Urinary bladder (tissue), 4 donors: ENCODE data around the gene SETD3. TPM values are rescaled to one million over a fixed set of nuclear protein-coding genes. Genes with fewer than 3 reads are reported as not detected.

Experiments
- DNase-seq: peaks from one replicate; pipeline ENCODE4 v3.0.0-alpha.2; 2015; ENCODE audit errors: extremely low spot score
- H3K27ac ChIP-seq: one replicate; pipeline ENCODE4 v1.5.1; 2013; ENCODE audit warnings: low read depth, mild to moderate bottlenecking, moderate library complexity
- H3K36me3 ChIP-seq: one replicate; pipeline ENCODE4 v1.6.1; 2013; ENCODE audit warnings: mild to moderate bottlenecking, moderate library complexity; ENCODE audit not compliant: insufficient read depth
- H3K4me1 ChIP-seq: one replicate; pipeline ENCODE4 v1.6.1; 2013; ENCODE audit warnings: mild to moderate bottlenecking, moderate library complexity; ENCODE audit not compliant: insufficient read depth
- H3K4me3 ChIP-seq: one replicate; pipeline ENCODE4 v1.5.1; 2013; ENCODE audit warnings: low read depth, low read length
- WGBS: extraction: QIAGEN DNeasy Blood & Tissue Kit; methylation state at CpG from one replicate; pipeline ENCODE4 v1.1.7; 2013; 5-methylcytosine and 5-hydroxymethylcytosine counted together
- polyA plus RNA-seq: library from polyadenylated mRNA; stranded (reverse); fragments of 200-250 nt; gene quantifications from one replicate; pipeline ENCODE4 v1.2.3, GENCODE V29; 2013
- total RNA-seq: library from RNA; depleted of rRNA; stranded (reverse); fragments of >200 nt; gene quantifications from one replicate; pipeline ENCODE4 v1.2.3, GENCODE V29; 2014
- donor health status: healthy with polysubstance abuse.
- donor health status: healthy.

Gene SETD3
- total and polyA plus RNA-seq, 2 donors = 68.6 to 72.1 TPM

DNA sequence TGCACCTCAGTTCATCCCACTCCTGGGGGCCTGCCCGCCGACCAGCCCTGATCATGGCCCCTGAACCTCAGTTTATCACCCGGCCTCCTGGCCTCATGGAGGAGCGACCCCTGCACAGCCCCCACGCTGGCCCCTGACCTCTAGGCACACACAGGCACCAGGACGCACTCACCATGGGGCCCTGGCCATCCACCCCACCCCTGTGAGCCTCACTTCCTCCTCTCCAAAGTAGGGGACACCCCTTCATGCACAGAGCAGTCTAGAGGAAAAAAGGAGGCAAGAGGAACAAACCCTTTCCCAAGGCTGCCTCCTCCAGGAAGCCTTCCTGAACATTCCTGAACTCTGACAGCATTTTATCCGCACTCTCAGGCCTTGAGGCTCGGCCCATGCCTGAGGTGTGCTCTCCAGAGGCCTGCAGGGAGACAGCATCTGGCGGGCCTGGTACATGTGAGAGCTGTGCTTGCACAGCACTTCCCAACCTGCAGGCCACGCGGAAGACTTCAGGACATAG lies 40.0 kb upstream of the SETD3 start:
- DNase-seq = no peak
- H3K4me1 ChIP-seq = no peaks in the 10 kb centered on the region
- 92% methylated on average over 11 of the region's 11 CpGs for WGBS
- H3K36me3 ChIP-seq = no peaks in the 10 kb centered on the region
- H3K27ac ChIP-seq = no peak overlapping the region
- no peak overlapping the region for H3K4me3 ChIP-seq

DNA sequence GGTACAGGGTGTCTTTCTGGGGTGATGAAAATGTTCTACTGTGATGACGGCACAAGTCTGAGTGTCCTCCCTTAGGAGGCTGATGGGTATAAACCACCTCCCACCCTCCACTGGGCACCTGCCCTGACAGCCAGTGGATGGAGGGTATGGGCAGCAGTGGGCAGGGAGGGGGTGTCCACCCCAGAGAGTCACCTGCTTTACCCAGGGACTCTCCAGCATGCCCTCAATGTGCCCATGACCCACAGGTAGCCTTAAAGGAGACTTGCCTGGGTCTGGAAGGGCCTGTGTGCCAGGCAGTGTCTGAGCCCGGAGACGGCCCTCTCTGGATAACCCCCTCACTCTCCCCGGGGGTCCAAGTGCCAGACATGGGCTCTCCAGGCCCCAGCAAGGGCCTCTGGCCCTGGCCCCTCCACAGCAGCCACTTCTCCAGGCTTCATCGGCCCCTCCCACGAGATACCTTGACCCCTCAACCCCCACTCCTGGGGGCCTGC lies 39.3 kb upstream of the SETD3 start:
- DNase-seq = no peak
- Histone ChIP-seq H3K4me1 (no peaks in the 10 kb centered on the region), H3K4me3 (no peak overlapping the region)

DNA sequence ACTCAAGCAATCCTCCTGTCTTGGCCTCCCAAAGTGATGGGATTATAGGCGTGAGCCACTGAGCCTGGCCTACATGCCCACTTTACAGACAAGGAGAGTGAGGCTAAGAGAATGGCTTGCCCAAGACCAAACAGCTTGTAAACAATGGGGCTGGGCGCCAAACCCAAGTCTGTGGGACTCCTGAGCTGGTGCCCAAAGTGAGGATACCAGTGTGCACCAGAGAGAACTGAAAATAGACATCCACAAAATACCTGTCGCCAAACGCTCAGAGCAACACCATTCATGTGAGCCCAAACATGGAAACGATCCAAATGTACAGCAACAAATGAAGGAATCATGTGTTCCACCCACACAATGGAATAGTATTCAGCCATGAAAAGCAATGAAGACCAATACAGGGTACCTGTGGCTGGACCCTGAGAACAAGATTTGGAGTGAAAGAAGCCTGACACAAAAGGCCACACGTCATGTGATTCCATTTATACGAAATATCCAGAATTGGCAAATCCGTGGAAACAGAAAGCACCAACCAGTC lies 38.8 kb upstream of the SETD3 start:
- no peak overlapping the region for H3K4me3 ChIP-seq
- no peaks in the 10 kb centered on the region for H3K36me3 ChIP-seq
- WGBS = 95% methylated on average over 8 of the region's 8 CpGs
- H3K4me1 ChIP-seq = no peaks in the 10 kb centered on the region
- no peak for DNase-seq
- H3K27ac ChIP-seq = no peak overlapping the region

More for the DNA sequence above, 39.3 kb upstream of the SETD3 start:
- WGBS = 90% methylated on average over 6 of the region's 6 CpGs
- no peaks in the 10 kb centered on the region for H3K36me3 ChIP-seq
- no peak overlapping the region for H3K27ac ChIP-seq

DNA sequence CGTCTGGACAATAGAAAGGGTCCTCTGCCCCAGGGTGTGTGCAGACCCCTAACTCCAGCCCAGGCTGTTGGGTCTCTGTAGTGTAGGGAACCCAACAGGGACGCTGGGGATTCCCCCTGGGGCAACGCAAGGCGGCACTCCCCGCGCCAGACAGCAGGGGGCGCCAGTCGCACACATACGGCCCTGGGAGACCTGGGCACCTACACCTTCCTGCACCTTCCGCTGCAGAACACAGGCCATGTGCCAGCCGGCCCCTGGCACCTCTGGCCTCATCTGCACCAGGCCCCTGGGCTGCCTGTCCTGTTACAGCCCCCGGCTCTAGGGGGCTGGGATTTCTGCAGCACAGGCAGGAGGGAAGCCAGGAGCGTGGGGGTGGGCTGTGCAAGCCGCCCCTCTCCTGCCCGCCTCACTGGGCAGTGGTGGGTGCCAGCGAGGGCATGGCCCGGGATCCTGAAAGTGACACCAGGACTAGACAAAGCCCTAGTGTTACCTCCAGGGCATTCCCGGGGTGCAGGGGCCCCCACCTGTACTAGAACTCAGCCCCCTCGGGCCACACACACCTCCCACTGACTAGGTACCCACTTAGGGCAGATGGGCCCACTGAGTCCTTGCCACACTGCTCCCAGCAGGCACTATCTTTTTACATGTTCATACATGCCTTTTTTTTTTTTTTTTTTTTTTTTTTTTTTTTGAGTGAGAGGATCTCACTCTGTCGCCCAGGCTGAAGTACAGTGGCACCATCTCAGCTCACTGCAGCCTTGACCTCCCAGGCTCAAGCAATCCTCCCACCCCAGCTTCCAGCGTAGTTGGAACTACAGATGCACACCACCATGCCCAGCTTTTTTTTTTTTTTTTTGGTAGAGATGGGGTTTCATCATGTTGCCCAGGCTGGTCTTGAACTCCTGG lies 38.0 kb upstream of the SETD3 start:
- no peak overlapping the region for H3K27ac ChIP-seq

DNA sequence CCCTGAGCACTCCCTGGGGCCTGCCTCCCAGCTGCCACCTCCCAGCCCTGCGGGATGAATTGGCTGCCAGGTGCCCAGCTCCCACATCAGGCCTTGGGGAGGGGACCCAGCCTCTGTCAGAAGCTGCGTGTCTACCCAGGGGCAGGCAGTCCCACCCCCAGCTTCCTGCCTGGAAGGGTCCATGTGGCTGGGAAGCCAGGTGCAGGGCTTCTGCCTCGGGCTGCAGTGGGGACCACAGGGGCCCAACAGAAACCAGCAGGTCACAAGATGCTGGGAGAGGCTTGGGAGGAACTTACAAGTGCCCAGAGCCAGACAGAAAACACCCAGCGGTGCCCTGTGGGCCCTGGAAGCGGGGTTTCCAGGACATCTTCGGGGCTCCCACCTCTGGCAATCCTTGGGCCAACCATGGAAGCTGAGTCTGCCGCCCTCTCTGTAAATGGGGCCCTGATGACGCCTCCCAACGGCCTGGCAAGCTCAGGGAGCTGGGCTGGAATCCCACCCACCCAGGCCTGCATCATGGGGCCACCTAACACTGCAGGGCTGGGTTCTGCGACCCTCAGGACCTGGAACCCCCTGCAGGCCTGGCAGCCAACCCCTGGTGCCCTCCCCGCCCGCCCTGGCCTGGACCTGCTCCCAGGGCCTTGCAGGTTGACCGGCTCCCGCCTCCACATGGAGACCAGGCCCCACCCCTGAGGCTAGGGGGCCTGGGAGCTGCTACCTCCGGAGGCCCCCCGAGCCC lies 37.2 kb upstream of the SETD3 start:
- Histone ChIP-seq H3K36me3 (no peaks in the 10 kb centered on the region), H3K4me3 (no peak overlapping the region), H3K4me1 (no peaks in the 10 kb centered on the region), H3K27ac (no peak overlapping the region)
- DNase-seq = no peak
- 61% methylated on average over 16 of the region's 16 CpGs for WGBS

More for the DNA sequence above, 38.0 kb upstream of the SETD3 start:
- Histone ChIP-seq H3K4me1 (no peaks in the 10 kb centered on the region), H3K4me3 (no peak overlapping the region), H3K36me3 (no peaks in the 10 kb centered on the region)
- WGBS = 42% methylated on average over 21 of the region's 21 CpGs
- no peak for DNase-seq

DNA sequence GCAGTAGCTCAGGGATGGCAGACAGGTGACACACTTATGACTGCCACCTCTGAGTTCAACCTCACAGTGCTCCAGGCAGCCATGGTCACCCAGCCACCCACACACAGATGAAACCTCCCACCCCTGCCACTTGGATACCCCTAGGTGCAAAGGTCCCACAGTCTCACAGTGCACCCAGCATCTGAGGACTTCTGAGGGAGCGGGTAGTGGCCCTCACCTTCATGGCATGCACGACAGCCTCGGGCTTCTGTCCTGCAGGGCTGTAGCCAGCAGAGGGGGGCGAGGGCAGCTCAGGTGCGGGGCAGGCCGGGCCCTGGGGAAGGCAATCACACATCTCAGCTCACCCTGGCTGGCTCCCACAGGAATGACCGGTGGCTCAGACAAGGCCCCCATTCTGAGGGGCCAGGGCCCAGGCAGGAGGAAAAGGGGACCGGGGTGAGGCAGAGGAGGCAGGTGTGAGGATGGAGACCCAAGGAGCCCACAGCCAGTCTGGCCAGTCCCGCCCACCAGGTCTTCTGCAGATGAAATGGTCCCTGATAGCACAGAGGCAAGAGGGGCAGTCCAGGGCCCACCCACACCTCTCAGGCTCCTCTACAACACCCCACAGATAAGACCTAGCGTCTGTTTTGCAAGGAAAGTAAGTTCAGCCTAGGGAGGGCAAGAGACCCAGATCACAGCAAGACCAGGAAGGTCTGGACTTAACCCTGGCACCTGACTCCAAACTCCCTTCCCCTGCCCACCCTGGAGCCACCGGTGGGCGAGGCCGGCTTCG lies 36.4 kb upstream of the SETD3 start:
- no peak for DNase-seq
- no peaks in the 10 kb centered on the region for H3K36me3 ChIP-seq
- no peak overlapping the region for H3K4me3 ChIP-seq
- no peaks in the 10 kb centered on the region for H3K4me1 ChIP-seq
- H3K27ac ChIP-seq = no peak overlapping the region
- 84% methylated on average over 14 of the region's 14 CpGs for WGBS

DNA sequence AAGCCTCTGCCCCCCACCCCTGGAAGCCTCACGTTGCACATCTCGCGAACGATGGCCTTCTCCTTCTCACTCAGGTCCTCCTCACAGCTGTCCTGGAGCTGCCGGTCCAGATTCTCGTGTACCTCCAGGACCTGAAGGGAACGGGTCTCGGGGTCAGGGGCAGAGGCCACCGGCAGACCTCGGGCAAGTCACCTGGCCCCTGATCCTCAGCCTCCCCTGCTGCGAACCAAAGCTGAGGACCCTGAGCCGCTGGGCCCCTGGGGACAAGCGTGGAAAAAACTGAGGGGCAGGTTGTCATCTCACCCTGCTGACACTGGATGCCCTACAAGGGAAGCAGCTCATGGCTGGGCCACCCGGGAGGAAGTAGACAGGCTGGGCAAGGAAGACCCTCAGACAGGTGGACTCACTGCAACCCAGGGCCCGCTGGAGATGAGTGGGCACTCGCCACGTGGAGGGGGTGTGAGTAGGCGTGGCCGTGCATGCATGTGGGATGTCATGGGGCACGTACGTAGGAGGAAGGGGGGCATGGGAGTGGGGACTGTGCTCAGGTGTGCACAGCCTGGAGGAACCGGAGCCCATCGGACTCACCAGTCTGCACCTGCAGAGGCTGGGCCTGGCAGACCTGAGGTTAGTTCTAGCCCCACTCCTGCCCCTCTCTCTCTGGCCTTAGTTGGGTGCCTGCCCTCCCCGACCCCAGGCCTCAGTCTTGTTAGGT lies 35.7 kb upstream of the SETD3 start:
- H3K4me1 ChIP-seq = no peaks in the 10 kb centered on the region
- DNase-seq = no peak
- 82% methylated on average over 24 of the region's 24 CpGs for WGBS
- no peak overlapping the region for H3K27ac ChIP-seq
- H3K36me3 ChIP-seq = no peaks in the 10 kb centered on the region
- no peak overlapping the region for H3K4me3 ChIP-seq

DNA sequence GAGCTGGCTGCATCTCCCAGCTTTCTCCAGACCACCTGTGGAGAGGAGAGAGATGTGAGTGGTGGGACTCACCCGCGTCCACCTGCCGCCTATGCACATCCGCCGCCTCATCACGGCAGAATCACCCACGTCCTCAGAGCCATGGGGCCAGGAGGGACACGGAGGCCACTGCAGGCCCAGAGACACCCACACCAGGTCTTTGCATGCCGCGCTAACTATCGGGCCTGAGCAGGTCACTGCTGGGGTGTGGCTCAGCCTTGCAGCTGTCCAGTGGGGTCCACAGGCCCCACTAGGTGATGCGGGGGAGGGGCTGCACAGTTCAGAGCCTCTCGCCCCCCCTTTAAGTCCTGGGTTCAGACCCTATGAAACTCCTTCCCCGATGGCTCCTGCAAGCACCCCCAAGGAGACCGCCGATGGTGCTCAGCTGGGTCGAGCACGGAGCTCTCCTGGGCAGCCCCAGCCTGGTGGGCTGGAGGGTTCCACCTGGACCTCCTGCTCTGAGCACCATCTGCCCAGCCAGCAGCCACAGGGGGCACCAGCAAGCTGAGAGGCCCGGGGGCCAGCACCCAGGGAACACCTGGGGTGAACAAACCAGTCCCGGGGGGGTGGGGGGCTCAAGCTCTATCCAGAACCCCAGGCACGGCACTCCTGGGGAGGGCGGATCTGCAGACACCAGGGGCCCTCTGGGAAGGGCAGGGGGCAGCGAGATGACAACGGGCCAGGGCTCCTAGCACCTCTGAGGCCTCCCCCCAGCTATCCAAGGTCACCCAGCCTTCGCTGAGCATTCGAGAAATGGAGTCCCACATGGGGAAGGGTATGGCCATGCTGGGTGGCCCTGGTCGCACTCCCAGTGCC lies 34.9 kb upstream of the SETD3 start:
- Histone ChIP-seq H3K4me1 (no peaks in the 10 kb centered on the region), H3K36me3 (no peaks in the 10 kb centered on the region)
- no peak for DNase-seq

DNA sequence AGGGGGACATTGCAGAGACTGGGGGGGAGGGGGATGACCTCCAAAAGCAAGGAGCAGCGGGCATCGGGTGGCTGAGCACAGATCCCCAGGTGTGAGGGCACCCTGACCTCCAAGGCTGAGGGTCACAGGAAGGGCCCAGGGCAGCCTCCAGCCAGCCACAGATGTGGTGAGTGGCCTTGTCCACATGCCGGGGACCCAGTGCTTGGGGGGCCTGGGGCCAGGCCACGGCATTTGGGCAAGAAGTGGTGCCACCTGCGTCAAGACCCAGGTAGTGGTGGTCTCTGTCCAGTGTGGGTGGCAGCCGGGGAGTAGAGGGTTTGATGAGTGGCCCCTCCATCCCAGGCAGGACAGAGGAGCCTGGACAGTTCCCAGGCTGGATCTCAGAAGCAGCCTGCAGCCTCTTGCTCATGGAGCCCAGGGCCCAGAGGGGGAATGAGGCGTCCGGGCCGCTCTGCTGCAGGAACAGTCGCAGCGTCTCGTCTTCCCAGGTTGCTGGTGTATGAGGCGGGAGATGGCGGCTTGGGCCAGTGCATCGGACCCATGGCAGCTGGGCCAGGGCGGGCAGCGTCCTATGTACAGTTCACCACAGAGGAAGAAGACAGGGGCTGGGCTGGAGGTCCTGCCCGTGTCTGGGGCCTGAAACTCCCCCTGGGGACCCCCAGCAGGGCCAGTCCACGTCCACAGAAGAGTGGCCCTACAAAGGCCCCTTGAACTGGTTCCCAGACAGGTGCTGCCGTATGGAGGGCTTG lies 34.1 kb upstream of the SETD3 start:
- no peak overlapping the region for H3K27ac ChIP-seq
- H3K4me3 ChIP-seq = no peak overlapping the region
- no peaks in the 10 kb centered on the region for H3K36me3 ChIP-seq
- WGBS = 90% methylated on average over 20 of the region's 20 CpGs
- no peak for DNase-seq
- H3K4me1 ChIP-seq = no peaks in the 10 kb centered on the region

More for the DNA sequence above, 34.9 kb upstream of the SETD3 start:
- 87% methylated on average over 27 of the region's 27 CpGs for WGBS
- no peak overlapping the region for H3K27ac ChIP-seq
- no peak overlapping the region for H3K4me3 ChIP-seq

DNA sequence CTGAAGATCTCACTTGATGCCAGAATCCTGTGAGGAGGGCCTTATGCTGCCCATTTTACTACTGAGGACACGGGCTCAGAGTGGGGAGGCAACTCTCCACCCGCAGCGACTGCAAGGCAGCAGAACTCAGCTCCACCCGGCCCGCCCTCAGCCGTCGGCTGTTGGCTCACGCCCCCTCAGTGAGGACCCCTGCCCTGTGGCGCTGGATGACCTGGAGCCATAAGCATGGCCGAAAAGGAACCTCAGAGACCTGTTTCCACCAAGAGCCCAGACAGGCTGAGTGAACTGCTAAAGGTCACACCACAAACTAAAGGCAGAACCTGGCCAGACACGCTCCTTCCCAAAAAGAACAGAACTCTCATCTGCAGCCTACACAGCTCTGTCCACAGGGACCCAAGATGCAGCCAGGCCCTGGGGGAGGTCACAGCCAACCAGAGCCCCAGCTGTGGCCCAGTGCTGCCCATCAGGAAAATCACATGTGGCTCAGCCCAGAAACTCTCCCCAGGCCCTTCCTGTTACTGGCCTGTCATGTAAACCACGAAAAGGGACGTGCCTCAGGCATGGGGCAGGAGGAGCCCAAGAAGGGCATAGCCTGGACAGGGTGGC lies 33.4 kb upstream of the SETD3 start:
- Histone ChIP-seq H3K36me3 (no peaks in the 10 kb centered on the region), H3K27ac (no peak overlapping the region), H3K4me3 (no peak overlapping the region), H3K4me1 (no peaks in the 10 kb centered on the region)
- WGBS = 76% methylated on average over 13 of the region's 13 CpGs
- DNase-seq = no peak

DNA sequence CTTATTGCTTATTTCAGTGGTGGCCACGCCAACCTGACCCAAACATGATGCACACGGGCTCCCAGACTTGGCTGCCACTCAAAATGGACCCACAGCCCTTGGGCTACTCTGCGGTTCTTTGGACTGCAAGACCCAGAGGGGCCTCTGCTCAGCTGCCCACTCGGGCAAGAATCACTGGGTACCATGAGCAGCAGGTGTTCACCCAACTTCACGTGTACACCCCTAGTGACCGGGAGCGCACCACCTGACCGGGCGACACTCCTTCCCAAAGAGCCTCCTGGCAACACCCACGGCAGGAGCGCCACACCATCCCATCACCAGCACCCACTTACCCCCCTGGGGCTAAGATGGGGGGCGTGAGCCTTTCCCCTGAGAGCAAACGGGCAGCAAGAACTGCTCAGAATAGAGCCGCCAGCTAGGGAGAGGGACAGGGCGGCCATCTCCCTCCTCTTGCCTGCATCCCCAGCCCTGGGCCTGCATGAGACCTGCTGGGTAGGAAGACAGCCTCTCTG lies 32.6 kb upstream of the SETD3 start:
- no peak overlapping the region for H3K27ac ChIP-seq
- no peaks in the 10 kb centered on the region for H3K36me3 ChIP-seq
- no peak overlapping the region for H3K4me3 ChIP-seq
- H3K4me1 ChIP-seq = no peaks in the 10 kb centered on the region
- 89% methylated on average over 15 of the region's 15 CpGs for WGBS
- DNase-seq = no peak
